Prostate gland (tissue), 2 donors: Measurements from ENCODE around the gene TMEM147.

Experiments used
- CTCF ChIP-seq, 4 experiments: fragments of 200-600 bp in 2 of 4; fragments of 450-650 bp in 2 of 4; sonication (generic) in 2 of 4; IDR thresholded peaks; 1 replicate in 3 of 4; 2 replicates in 1 of 4; pipeline ENCODE4 v1.5.1; 2016 to 2019; ENCODE audit warnings: antibody characterized with exemption in 4 of 4, mild to moderate bottlenecking in 2 of 4, moderate library complexity in 2 of 4
- POLR2A ChIP-seq: fragments of 450-650 bp; IDR thresholded peaks from one replicate; pipeline ENCODE4 v1.6.1; 2016; ENCODE audit warnings: antibody characterized with exemption, mild to moderate bottlenecking
- POLR2AphosphoS5 ChIP-seq: sonication (generic); formaldehyde crosslinking; IDR thresholded peaks from one replicate; pipeline ENCODE4 v1.6.1; 2017; ENCODE audit warnings: antibody characterized with exemption

DNA sequence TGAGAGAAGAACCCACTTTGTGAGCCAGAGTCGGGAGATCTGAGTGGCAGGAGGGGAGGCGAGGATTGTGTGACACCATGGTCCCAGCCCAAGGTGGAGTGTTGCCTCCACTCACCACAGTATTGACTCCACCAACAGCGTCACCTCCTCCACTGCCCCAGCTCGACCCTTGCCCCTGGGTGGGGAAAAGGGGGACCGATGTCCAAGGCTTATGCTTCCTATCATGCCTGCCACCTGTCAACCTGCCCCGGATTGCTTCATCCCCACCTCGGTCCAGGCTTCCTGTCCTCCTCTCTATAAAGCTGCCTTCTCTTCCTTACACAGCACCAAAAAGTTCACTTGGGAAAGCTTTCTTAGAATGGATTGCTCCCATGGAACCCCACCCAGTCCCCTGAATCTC, 39.4 kb upstream of the TMEM147 start:
- TF ChIP-seq CTCF (IDR thresholded peaks at IDR 0.05) (no peak), POLR2A (no peak), POLR2AphosphoS5 (no peak)
